ENCODE data around the gene MTUS2. TPM values are rescaled to one million over a fixed set of nuclear protein-coding genes. Genes with fewer than 3 reads are reported as not detected.

Gene MTUS2
- total and polyA plus RNA-seq, 2 of the 8 experiments (the other 6 are each of a cell fraction or from before 2014, with no cell fraction given): 0.18 to 0.80 TPM

GRCh38 chr13:29361716-29362115 is 541.6 kb downstream of the MTUS2 start (continued):
- TF ChIP-seq CHD7 (IDR thresholded peaks at IDR 0.05; ENCODE audit: insufficient replicate concordance, low read length) (no peak), CREB1 (IDR thresholded peaks at IDR 0.05) (no peak)
